ENCODE results near the gene BABAM2. TPM values are rescaled to one million over a fixed set of nuclear protein-coding genes. Genes with fewer than 3 reads are reported as not detected.
"Not testable (repeated sequence)": the region's sequence is repeated elsewhere in the genome, so short reads cannot be mapped to it uniquely, and the experiment has no call there.

BABAM2 gene
- total RNA-seq, 2 donors from 2014 or later = 36.4 to 40.9 TPM

- H3K27ac ChIP-seq (ENCODE audit: low read depth, low read length) = no peak overlapping the region
- H3K27me3 Mint-ChIP-seq (ENCODE audit: insufficient read depth) = no peaks in the 10 kb centered on the region
- H3K9me3 Mint-ChIP-seq = no peaks in the 10 kb centered on the region
- H3K4me1 ChIP-seq (ENCODE audit: control insufficient read depth, insufficient read depth, low read length) = no peaks in the 10 kb centered on the region
- no peaks in the 10 kb centered on the region for H3K36me3 Mint-ChIP-seq (ENCODE audit: low read depth)
- no peaks in the 10 kb centered on the region for H3K9me3 ChIP-seq (ENCODE audit: control insufficient read depth, low read length)
- no peaks in the 10 kb centered on the region for H3K4me1 Mint-ChIP-seq
- H3K4me3 Mint-ChIP-seq = no peak overlapping the region
- 86% methylated on average over 3 of the region's 3 CpGs; no CpG with 5 or more reads in 1 of the 2 experiments for WGBS, 2 experiments (ENCODE audit: insufficient coverage in 1 of 2, insufficient read length in 1 of 2)
- no peaks in the 10 kb centered on the region for H3K36me3 ChIP-seq (ENCODE audit: control insufficient read depth, insufficient read depth, low read length)
- no peak overlapping the region for H3K9ac ChIP-seq (ENCODE audit: extremely low read depth, low read length, poor library complexity, severe bottlenecking)
- H3K4me3 ChIP-seq (ENCODE audit: low read length) = no peak overlapping the region
- no peaks in the 10 kb centered on the region for H3K27me3 ChIP-seq (ENCODE audit: control insufficient read depth, insufficient read depth, low read length, poor library complexity, severe bottlenecking)
- no peak overlapping the region for H3K27ac Mint-ChIP-seq
- no peak for TF ChIP-seq CTCF (conservative IDR thresholded peaks at IDR 0.05)
- no peak for DNase-seq
Observed at GRCh38 chr2:28011322-28011737, 120.8 kb downstream of the BABAM2 start.

- H3K9me3 Mint-ChIP-seq; H3K4me3 ChIP-seq (ENCODE audit: low read length); DNase-seq; H3K9ac ChIP-seq (ENCODE audit: extremely low read depth, low read length, poor library complexity, severe bottlenecking); H3K4me1 Mint-ChIP-seq; H3K36me3 ChIP-seq (ENCODE audit: control insufficient read depth, insufficient read depth, low read length); H3K27ac ChIP-seq (ENCODE audit: low read depth, low read length); H3K4me3 Mint-ChIP-seq; H3K4me1 ChIP-seq (ENCODE audit: control insufficient read depth, insufficient read depth, low read length); H3K27me3 Mint-ChIP-seq (ENCODE audit: insufficient read depth); H3K27ac Mint-ChIP-seq; H3K27me3 ChIP-seq (ENCODE audit: control insufficient read depth, insufficient read depth, low read length, poor library complexity, severe bottlenecking); H3K36me3 Mint-ChIP-seq (ENCODE audit: low read depth); H3K9me3 ChIP-seq (ENCODE audit: control insufficient read depth, low read length): not testable (repeated sequence)
- 98% methylated on average over 2 of the region's 2 CpGs; no CpG with 5 or more reads in 1 of the 2 experiments for WGBS, 2 experiments (ENCODE audit: insufficient coverage in 1 of 2, insufficient read length in 1 of 2)
Observed at GRCh38 chr2:28018474-28018873, 127.9 kb downstream of the BABAM2 start.

- H3K36me3 Mint-ChIP-seq (ENCODE audit: low read depth); H3K9me3 Mint-ChIP-seq; H3K4me1 Mint-ChIP-seq; H3K36me3 ChIP-seq (ENCODE audit: control insufficient read depth, insufficient read depth, low read length); H3K27me3 Mint-ChIP-seq (ENCODE audit: insufficient read depth); H3K9me3 ChIP-seq (ENCODE audit: control insufficient read depth, low read length); H3K9ac ChIP-seq (ENCODE audit: extremely low read depth, low read length, poor library complexity, severe bottlenecking); DNase-seq; H3K27ac Mint-ChIP-seq; H3K4me3 ChIP-seq (ENCODE audit: low read length); H3K4me3 Mint-ChIP-seq; H3K27me3 ChIP-seq (ENCODE audit: control insufficient read depth, insufficient read depth, low read length, poor library complexity, severe bottlenecking); H3K27ac ChIP-seq (ENCODE audit: low read depth, low read length); H3K4me1 ChIP-seq (ENCODE audit: control insufficient read depth, insufficient read depth, low read length): not testable (repeated sequence)
- WGBS, 2 experiments (ENCODE audit: insufficient coverage in 1 of 2, insufficient read length in 1 of 2) = 89 to 100% methylated on average over 2 of the region's 2 CpGs
Observed at GRCh38 chr2:28019521-28019920, 129.0 kb downstream of the BABAM2 start.

- Mint-ChIP-seq H3K9me3 (peaks cover 7% of the 10 kb centered on the region), H3K4me3 (no peak overlapping the region), H3K27ac (no peak overlapping the region), H3K36me3 (ENCODE audit: low read depth) (peaks cover 12% of the 10 kb centered on the region), H3K4me1 (no peaks in the 10 kb centered on the region), H3K27me3 (ENCODE audit: insufficient read depth) (no peaks in the 10 kb centered on the region)
- no peak for DNase-seq
- Histone ChIP-seq H3K9ac (ENCODE audit: extremely low read depth, low read length, poor library complexity, severe bottlenecking) (no peak overlapping the region), H3K27me3 (ENCODE audit: control insufficient read depth, insufficient read depth, low read length, poor library complexity, severe bottlenecking) (no peaks in the 10 kb centered on the region), H3K4me1 (ENCODE audit: control insufficient read depth, insufficient read depth, low read length) (no peaks in the 10 kb centered on the region), H3K9me3 (ENCODE audit: control insufficient read depth, low read length) (no peaks in the 10 kb centered on the region), H3K4me3 (ENCODE audit: low read length) (no peak overlapping the region), H3K27ac (ENCODE audit: low read depth, low read length) (no peak overlapping the region), H3K36me3 (ENCODE audit: control insufficient read depth, insufficient read depth, low read length) (no peaks in the 10 kb centered on the region)
- TF ChIP-seq CTCF (conservative IDR thresholded peaks at IDR 0.05) = no peak
- WGBS, 2 experiments (ENCODE audit: insufficient coverage in 1 of 2, insufficient read length in 1 of 2) = 96 to 98% methylated on average over 5 to 9 of the region's 9 CpGs
Observed at GRCh38 chr2:28021898-28022297, 131.4 kb downstream of the BABAM2 start.

All from endodermal cell (in vitro differentiated cells).